Effector CD8-positive, alpha-beta T cell (primary cell): ENCODE measurements around the gene LRRC27.
A peak's percentile ranks its signal among the peaks of the same experiment; 100 is the strongest.
"Not testable (repeated sequence)": the region's sequence is repeated elsewhere in the genome, so short reads cannot be mapped to it uniquely, and the experiment has no call there.

Experiments used
- DNase-seq: peaks from one replicate; lab custom pipeline; 2025; lab: John Stamatoyannopoulos, UW

Gene LRRC27

GRCh38 chr10:132374612-132375011 lies 42.6 kb downstream of the LRRC27 start:
- DNase-seq = no peak

- DNase-seq = no peak
Measured at GRCh38 chr10:132375116-132375794, 43.3 kb downstream of the LRRC27 start.

GRCh38 chr10:132375795-132376297 lies 43.9 kb downstream of the LRRC27 start:
- DNase-seq = no peak

GRCh38 chr10:132376394-132376851 lies 44.4 kb downstream of the LRRC27 start:
- DNase-seq = no peak

- DNase-seq = no peak
Measured at GRCh38 chr10:132377326-132377725, 45.3 kb downstream of the LRRC27 start.

GRCh38 chr10:132379026-132379425 lies 47.0 kb downstream of the LRRC27 start:
- DNase-seq = not testable (repeated sequence)

GRCh38 chr10:132380986-132381385 lies 49.0 kb downstream of the LRRC27 start:
- not testable (repeated sequence) for DNase-seq

- DNase-seq = no peak
Measured at GRCh38 chr10:132381741-132382140, 49.7 kb downstream of the LRRC27 start.

- DNase-seq = no peak
Measured at GRCh38 chr10:132382231-132382922, 50.4 kb downstream of the LRRC27 start.

- DNase-seq = no peak
Measured at GRCh38 chr10:132383101-132383500, 51.1 kb downstream of the LRRC27 start.

- DNase-seq = no peak
Measured at GRCh38 chr10:132383751-132384196, 51.8 kb downstream of the LRRC27 start.

GRCh38 chr10:132384618-132385388 lies 52.8 kb downstream of the LRRC27 start:
- DNase-seq = no peak

GRCh38 chr10:132385389-132385667 lies 53.3 kb downstream of the LRRC27 start:
- no peak for DNase-seq

- DNase-seq = no peak
Measured at GRCh38 chr10:132385721-132386418, 53.9 kb downstream of the LRRC27 start.

GRCh38 chr10:132386419-132386831 lies 54.4 kb downstream of the LRRC27 start:
- DNase-seq = no peak

GRCh38 chr10:132386896-132387295 lies 54.9 kb downstream of the LRRC27 start:
- DNase-seq = not testable (repeated sequence)

GRCh38 chr10:132387764-132388210 lies 55.8 kb downstream of the LRRC27 start:
- DNase-seq = peak; percentile 80

- no peak for DNase-seq
Measured at GRCh38 chr10:132388891-132389432, 57.0 kb downstream of the LRRC27 start.

GRCh38 chr10:132389433-132390169 lies 57.6 kb downstream of the LRRC27 start:
- no peak for DNase-seq

- no peak for DNase-seq
Measured at GRCh38 chr10:132390170-132390920, 58.4 kb downstream of the LRRC27 start.
